GM12874 (cell line): ENCODE measurements around the gene PDHB.

Experiments
- TF ChIP-seq, protein P1 (sequence below): IDR thresholded peaks from 2 replicates; pipeline ENCODE4 v1.5.1; 2011; ENCODE audit warnings: low read depth, mild to moderate bottlenecking, control low read depth, low read length, moderate library complexity; ENCODE audit not compliant: insufficient read depth

Gene PDHB

DNA sequence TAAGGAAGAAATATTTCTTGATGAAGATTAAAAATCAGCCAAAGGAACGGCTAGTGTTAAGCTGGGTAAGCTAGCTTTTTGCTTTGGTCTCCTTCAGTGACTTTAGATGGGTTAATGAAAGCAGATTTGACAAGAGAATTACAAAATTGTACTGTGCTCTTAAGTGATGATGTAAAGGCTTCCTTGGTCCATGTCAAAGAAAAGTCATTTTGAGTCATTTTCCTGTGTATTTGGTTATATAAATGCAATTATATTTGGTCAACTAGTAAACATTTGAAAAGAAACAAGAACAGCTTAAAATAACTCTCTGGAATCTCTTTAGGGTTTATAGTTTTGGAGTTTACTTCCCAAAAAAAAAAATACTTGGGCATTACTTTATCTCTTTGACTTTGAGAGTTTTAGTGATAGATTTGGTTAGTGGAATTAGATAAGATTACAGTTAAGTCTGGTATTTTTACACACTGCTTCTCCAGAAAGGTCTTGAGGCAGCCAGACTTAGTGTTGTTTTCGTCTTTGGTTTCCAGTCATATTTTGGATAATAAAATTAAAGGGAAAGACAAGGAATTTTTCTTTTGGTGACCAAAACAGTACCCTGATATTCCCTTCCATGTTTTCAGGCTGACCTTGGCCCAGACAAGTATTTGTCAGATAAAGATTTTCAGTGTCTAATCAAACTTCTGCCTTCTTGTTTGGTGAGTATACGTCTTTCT, 42.3 kb downstream of the PDHB start:
- TF ChIP-seq, protein P1, sequence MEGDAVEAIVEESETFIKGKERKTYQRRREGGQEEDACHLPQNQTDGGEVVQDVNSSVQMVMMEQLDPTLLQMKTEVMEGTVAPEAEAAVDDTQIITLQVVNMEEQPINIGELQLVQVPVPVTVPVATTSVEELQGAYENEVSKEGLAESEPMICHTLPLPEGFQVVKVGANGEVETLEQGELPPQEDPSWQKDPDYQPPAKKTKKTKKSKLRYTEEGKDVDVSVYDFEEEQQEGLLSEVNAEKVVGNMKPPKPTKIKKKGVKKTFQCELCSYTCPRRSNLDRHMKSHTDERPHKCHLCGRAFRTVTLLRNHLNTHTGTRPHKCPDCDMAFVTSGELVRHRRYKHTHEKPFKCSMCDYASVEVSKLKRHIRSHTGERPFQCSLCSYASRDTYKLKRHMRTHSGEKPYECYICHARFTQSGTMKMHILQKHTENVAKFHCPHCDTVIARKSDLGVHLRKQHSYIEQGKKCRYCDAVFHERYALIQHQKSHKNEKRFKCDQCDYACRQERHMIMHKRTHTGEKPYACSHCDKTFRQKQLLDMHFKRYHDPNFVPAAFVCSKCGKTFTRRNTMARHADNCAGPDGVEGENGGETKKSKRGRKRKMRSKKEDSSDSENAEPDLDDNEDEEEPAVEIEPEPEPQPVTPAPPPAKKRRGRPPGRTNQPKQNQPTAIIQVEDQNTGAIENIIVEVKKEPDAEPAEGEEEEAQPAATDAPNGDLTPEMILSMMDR, result no peak

DNA sequence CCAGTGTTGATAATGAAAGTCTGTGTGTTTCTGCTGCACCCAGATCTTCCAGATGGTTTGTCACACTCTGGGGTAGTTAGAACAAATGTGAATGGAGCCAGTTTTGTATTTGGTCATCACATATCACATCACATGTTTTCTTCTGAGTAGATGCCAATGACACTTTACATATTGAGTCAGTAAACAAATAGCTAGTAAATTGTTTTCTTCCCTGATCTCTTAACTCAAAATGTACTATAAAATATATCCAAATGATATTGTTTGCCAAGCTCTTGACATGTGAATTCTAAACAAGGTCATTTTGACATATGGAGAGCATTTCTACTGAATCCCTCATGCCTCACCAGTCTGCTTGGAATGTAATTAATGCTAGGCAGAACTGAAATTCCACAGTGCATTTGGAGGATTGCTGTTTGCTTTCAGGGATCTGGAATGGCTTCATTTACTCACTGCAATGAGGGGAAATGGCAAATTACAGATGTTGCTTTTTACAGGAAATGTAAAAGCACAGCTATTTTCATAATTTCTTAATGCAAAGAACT, 45.0 kb downstream of the PDHB start:
- TF ChIP-seq, protein P1, result no peak

DNA sequence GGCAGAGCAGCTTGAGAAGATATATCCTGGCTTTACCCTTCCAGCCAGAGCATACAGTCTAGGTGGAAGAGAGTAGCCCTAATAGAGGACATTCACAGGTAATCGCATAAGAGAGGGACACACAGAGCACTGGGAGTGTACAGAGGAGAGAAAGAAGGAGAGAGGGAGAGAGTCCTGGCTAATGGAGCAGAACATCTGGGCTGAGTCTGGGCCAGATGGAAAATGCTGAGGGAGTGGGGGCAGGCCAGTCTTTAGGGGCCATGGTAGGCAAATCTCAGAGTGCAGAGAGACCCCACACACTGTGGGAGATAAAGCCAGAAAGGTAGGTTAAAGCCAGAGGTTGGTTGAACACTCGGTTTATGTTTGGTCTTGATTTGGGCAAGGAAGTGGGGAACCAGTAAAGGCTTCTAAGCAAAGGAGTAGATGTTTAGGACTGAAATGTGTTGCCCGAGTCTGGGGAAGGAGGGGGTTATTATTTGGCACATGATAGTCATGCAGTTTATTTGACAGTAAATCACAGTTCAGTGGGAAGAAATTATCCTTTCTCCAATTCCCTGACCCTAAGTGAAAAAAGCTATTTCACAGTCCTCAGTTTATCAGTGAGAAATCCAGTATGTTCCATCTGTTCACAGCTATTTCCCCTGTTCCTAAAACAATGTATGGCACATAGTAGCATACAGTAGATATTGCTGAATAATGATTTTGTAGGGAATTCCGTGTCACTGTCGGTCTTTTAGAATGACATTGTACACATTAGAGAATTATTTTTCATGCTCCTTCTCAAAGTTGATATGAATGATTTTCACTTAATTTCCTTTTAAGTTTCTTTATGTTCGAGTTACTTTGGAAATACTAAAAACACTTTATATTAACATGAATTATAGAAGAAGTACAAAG, 45.7 kb downstream of the PDHB start:
- TF ChIP-seq, protein P1, result no peak

DNA sequence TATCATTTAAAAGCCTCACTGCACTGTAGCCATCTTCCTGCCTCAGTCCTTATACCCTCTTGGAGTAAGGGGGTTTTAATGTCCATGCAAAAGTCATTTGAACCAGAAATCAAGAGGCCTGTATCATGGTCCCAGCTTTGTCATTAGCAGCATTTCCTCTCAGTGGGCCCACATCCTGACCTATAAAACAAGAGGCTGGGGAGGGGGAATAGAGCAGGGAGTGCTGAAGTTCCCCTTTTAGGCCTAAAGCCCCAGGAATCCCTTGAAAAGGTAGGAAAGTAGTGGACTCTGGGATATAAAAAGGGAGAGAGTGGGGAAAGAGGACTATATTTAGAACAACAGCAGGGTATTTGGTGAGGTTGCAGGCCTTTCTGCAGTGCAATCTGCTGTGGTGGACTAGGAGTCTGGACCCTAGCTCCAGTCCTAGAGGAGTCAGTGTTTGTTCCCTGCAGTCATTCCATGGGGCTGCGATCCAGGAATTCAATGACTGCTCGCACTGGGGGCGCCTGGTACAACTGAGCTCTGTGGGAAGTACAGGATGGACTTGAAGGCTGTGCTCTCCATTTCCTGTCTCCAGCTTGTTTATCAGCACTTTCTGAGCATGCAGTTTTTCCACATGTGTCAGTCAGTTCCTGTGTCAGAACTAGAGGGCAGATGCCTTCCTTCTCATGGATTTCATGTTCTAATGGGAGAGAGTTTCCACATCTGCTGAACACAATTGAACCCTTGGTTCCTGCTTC, 46.8 kb downstream of the PDHB start:
- TF ChIP-seq, protein P1, result no peak

DNA sequence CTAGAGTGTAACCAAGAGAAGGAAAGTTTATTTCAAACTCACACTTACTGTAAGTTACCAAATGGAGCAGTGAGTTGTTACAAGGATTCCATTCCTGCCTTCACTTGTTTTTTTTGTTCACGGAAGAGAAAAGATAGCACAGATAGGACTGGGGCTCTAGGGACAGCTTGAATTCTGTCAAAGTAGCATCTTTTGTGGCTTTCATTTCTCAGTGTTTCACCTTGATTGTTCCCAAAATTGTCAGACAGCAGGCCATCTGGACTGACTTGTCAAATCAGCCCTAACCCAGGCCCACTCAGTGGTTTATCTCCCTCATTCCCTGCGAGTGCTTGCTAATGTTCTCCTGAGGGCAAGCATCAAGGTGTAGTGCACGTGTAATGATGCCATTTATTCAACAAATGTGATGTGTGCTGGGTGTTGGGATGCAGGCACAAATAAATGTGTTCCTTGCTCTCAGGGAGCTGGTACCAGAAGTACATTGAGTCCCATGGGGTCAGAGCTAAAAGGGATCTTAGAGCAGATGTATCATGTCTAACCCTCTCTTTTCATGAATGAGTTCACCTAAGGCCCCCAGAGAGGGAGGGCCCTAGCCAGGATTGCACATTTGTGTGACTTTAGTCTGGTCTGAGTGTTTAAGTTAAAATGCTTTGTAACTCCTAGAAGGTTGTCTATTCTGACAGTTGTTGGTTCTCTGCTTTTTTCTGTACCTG, 49.1 kb downstream of the PDHB start:
- TF ChIP-seq, protein P1, result no peak

DNA sequence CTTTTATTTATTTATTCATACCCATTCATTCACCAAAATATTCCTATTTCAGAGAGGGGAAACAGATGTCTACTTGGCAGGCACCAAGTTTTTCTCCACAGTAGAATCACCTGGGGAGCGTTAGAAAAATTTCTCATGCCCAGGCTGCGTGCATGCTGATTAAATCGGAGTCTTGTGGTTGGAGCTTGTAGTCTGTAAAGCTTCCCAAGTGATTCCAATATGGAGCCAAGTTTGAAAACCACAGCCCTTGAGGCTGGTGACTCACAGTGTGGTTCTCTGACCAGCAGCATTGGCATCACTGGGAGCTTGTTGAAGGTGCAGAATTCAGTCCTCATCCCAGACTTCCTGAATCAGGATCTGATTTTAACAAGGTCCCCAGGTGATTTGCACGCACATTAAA, 49.7 kb downstream of the PDHB start:
- TF ChIP-seq, protein P1, result no peak
